ENCODE measurements around the gene ANP32B.

Gene ANP32B

DNA sequence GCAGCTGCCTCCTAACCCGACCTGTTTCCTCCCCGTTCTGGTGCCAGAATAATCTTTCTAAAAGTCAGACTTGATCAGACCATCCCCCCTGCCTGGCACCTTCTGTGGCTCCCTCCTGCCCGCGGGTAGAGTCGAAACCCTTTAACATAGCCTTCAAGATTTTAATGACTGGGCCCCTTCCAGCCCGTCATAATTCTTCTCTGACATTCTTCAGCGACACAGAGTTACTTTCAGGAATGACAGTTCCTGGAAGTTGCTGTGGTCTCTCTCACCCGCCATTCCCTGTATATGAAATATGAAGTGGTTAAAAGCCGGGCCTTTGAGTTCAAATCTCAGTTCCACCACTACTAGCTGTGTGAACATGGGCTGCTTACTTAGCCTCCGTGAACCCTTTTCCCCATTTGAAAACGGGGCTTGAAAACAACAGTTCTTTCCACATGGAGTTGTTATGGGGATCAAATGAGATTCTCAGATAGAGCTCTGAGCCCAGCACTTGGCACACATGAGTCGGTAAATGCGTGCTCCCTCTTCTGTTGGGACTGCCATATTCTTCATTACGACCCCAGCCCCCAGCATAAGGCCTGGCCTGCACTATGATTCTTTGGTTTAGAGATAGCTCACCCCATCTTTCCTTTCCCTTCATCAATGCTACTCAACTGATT is 74.1 kb downstream of the ANP32B start:
- no peak for DNase-seq

DNA sequence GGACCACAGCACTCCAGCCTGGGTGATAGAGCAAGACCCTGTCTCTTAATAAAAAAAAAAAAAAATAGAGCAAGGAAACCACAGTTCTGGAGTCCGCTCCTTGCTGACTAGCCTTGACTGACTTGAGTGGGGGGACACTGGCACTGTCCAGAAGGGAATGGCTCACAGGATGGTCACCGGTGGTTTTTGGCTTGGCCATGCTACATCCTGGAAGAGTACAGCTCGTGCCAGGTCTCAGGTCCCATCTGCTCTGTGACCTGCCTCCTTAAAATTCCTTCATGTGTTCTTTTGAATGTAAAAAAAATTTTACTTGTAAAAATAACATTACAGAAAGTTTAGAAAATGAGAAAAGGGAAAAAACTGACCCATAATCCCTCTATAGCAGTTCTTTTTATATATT is 79.0 kb downstream of the ANP32B start:
- no peak for DNase-seq

DNA sequence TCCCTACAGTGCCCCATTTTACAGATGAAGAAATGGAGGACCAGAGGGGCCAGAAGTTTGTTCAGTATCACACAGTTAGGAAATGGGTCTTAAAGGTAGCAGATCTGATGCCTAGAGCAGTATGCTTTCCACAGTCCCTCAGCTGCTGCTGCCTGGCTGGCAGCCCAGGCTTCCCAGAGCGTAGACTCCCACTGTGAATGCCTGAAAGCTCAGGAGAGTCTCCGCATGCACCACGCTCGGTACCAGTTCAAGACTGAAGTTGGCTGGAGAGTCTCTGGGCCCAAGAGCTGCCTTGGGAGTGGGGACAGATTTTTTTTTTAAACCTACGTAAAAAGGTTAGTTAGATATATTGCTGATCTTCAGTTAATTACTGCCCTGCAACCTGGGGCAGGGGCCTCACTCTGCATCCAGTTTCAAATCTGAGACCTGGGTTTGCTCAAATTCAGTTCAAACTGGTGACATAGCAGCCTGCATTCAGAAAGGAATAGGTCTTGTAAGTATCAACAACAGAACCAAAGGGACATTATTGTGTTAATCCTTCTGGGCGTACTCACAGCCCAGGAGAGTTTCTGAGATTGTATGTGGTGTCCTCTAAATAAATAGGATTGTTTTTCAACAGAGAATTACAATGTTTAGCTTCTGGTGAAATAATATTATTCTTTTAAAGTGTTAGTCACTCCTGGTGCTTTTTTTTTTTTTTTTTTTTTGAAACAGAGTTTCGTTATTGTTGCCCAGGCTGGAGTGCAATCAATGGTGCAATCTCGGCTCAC is 81.7 kb downstream of the ANP32B start:
- DNase-seq = peak in 4 of 58 donors; percentile 3 to 14 (median 8)

All from anterior cingulate cortex (tissue), 58 donors.